WTC11 (cell line): Measurements from ENCODE around the gene PHLDA2. TPM values are rescaled to one million over a fixed set of nuclear protein-coding genes. Genes with fewer than 3 reads are reported as not detected.
A peak's percentile ranks its signal among the peaks of the same experiment; 100 is the strongest.

Experiments
- ATAC-seq: fragments of 200-7000 bp; cut with Tn5 transposase; 2 replicates; pipeline ENCODE4 v1.10.0; 2021; ENCODE audit warnings: mild to moderate bottlenecking, moderate library complexity
- CTCF ChIA-PET: fragments of 300-600 bp; sonication (Branson Sonifier 250); formaldehyde crosslinking; loops from one replicate; lab custom pipeline; 2021; ENCODE audit warnings: antibody characterized with exemption; lab: Charles Lee
- POLR2A ChIA-PET: fragments of 350-600 bp; sonication (Branson Sonifier 250); formaldehyde crosslinking; loops from one replicate; lab custom pipeline; 2021; ENCODE audit warnings: antibody characterized with exemption; lab: Charles Lee
- DNase-seq: peaks from one replicate; pipeline ENCODE4 v3.0.0; 2021; ENCODE audit warnings: low spot score
- H3K27ac Mint-ChIP-seq: 2 replicates; pipeline ENCODE4 v1.8.0; 2021; ENCODE audit warnings: mixed read lengths
- H3K27me3 Mint-ChIP-seq: 2 replicates; pipeline ENCODE4 v1.8.0; 2021; ENCODE audit warnings: low read depth, mild to moderate bottlenecking, moderate library complexity, mixed read lengths
- H3K36me3 Mint-ChIP-seq: 2 replicates; pipeline ENCODE4 v1.8.0; 2021; ENCODE audit warnings: mixed read lengths
- H3K4me1 Mint-ChIP-seq: 2 replicates; pipeline ENCODE4 v1.8.0; 2022; ENCODE audit warnings: mixed read lengths
- H3K4me3 Mint-ChIP-seq: 2 replicates; pipeline ENCODE4 v1.8.0; 2021; ENCODE audit warnings: mild to moderate bottlenecking, moderate library complexity, mixed read lengths
- H3K9me3 Mint-ChIP-seq: 2 replicates; pipeline ENCODE4 v1.8.0; 2021; ENCODE audit warnings: mixed read lengths
- CREB1 ChIP-seq: sonication (generic); formaldehyde crosslinking; IDR thresholded peaks from 2 replicates; pipeline ENCODE4 v1.8.0; 2023; ENCODE audit warnings: mild to moderate bottlenecking, missing genetic modification reagents
- EMX1 ChIP-seq: fragments of 250-450 bp; sonication (Bioruptor Pico); IDR thresholded peaks from 2 replicates; pipeline ENCODE4 v1.8.0; 2021; ENCODE audit warnings: mild to moderate bottlenecking
- FOXP1 ChIP-seq: sonication (generic); formaldehyde crosslinking; IDR thresholded peaks from 2 replicates; pipeline ENCODE4 v1.8.0; 2022; ENCODE audit warnings: missing genetic modification reagents, mild to moderate bottlenecking, moderate library complexity, borderline replicate concordance
- JUN ChIP-seq: sonication (generic); formaldehyde crosslinking; IDR thresholded peaks from 2 replicates; pipeline ENCODE4 v1.8.0; 2023; ENCODE audit warnings: mild to moderate bottlenecking, missing genetic modification reagents
- MYBL2 ChIP-seq: sonication (generic); formaldehyde crosslinking; IDR thresholded peaks from 2 replicates; pipeline ENCODE4 v1.8.1; 2023; ENCODE audit warnings: mild to moderate bottlenecking, moderate library complexity, missing genetic modification reagents
- RORB ChIP-seq: fragments of 250-450 bp; sonication (Bioruptor Pico); IDR thresholded peaks from 2 replicates; pipeline ENCODE4 v1.9.0; 2021; ENCODE audit warnings: mild to moderate bottlenecking
- SMAD4 ChIP-seq: sonication (generic); formaldehyde crosslinking; IDR thresholded peaks from 2 replicates; pipeline ENCODE4 v1.8.0; 2022; ENCODE audit warnings: mild to moderate bottlenecking, missing genetic modification reagents
- SOX15 ChIP-seq: fragments of 250-450 bp; sonication (Bioruptor Pico); IDR thresholded peaks from 2 replicates; pipeline ENCODE4 v1.9.0; 2021; ENCODE audit warnings: mild to moderate bottlenecking
- ZNF219 ChIP-seq: sonication (generic); formaldehyde crosslinking; IDR thresholded peaks from 2 replicates; pipeline ENCODE4 v1.8.0; 2023; ENCODE audit warnings: missing genetic modification reagents, mild to moderate bottlenecking, borderline replicate concordance
- ZNF423 ChIP-seq: fragments of 250-450 bp; sonication (Bioruptor Pico); IDR thresholded peaks from 2 replicates; pipeline ENCODE4 v2.1.2; 2022; ENCODE audit warnings: mild to moderate bottlenecking, moderate library complexity
- total RNA-seq: library from RNA; stranded (reverse); gene quantifications from 3 replicates; pipeline ENCODE4 v1.2.3, GENCODE V29; 2021
- TF ChIP-seq, protein P1 (sequence below): sonication (generic); formaldehyde crosslinking; IDR thresholded peaks from 2 replicates; pipeline ENCODE4 v1.8.1; 2023; ENCODE audit warnings: mild to moderate bottlenecking, missing genetic modification reagents
- TF ChIP-seq, protein P2 (sequence below): sonication (generic); formaldehyde crosslinking; IDR thresholded peaks from 2 replicates; pipeline ENCODE4 v1.8.1; 2022; ENCODE audit warnings: low read depth, missing genetic modification reagents, borderline replicate concordance
- TF ChIP-seq, protein P3 (sequence below): sonication (generic); formaldehyde crosslinking; IDR thresholded peaks from 2 replicates; pipeline ENCODE4 v1.8.0; 2023; ENCODE audit warnings: missing genetic modification reagents, mild to moderate bottlenecking, borderline replicate concordance
- TF ChIP-seq, protein P4 (sequence below): sonication (generic); formaldehyde crosslinking; conservative IDR thresholded peaks from 2 replicates; pipeline ENCODE4 v1.8.1; 2023; ENCODE audit warnings: mild to moderate bottlenecking, low read depth, missing genetic modification reagents, moderate library complexity
- TF ChIP-seq, protein P5 (sequence below): sonication (generic); formaldehyde crosslinking; conservative IDR thresholded peaks from 2 replicates; pipeline ENCODE4 v1.8.1; 2022; ENCODE audit warnings: mild to moderate bottlenecking, missing genetic modification reagents

Gene PHLDA2
- total RNA-seq, 1 experiment from 2014 or later: 9.6 TPM

DNA sequence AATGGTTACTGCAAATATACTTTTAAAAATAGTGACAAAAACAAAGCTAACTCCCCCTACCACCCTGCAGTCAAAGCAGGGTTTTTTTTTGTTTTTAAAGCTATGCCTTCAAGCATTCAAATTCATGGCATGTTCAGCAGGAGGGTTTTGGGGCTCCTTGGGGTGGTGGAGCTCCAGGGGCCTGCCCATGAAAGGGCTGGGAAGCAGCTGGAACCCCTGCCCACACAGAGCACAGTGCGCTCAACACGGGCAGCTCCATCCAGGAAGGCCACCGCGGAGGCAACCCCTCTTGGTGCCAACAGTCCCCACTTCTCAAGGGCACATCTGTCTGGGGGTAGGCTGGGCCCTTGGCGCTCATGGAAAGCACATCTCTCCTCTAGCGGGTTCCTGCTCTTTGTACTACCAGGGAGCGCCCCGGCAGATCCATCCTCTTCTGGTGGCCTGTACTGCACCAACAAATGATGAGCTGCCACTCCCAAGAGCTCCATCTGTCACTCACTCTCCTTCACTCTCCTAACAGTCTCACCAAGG, 16.6 kb upstream of the PHLDA2 start:
- H3K4me1 Mint-ChIP-seq: peaks cover 37% of the 10 kb centered on the region
- peaks cover 48% of the 10 kb centered on the region for H3K36me3 Mint-ChIP-seq
- H3K27me3 Mint-ChIP-seq: no peaks in the 10 kb centered on the region
- ChIA-PET CTCF (interaction anchor here (0.5 to 2.2 kb wide), 15 partner anchors 10 to 414 kb away, joined by 3 to 23 read pairs (median 4); partner anchors contain the start of genes NAP1L4 and PHLDA2), POLR2A (interaction anchor here (1.1 kb wide), 1 partner anchor 46 kb away, joined by 3 read pairs; the partner anchor contains the start of gene NAP1L4)
- no peaks in the 10 kb centered on the region for H3K9me3 Mint-ChIP-seq
- peak; percentile 32 for ATAC-seq
- H3K4me3 Mint-ChIP-seq: no peak overlapping the region
- TF ChIP-seq ZNF423 (CRISPR knock-in tag) (peak; percentile 90), RORB (CRISPR knock-in tag) (no peak), SMAD4 (no peak), ZNF219 (CRISPR knock-in tag) (no peak), JUN (CRISPR knock-in tag) (no peak)
- TF ChIP-seq, protein P1, sequence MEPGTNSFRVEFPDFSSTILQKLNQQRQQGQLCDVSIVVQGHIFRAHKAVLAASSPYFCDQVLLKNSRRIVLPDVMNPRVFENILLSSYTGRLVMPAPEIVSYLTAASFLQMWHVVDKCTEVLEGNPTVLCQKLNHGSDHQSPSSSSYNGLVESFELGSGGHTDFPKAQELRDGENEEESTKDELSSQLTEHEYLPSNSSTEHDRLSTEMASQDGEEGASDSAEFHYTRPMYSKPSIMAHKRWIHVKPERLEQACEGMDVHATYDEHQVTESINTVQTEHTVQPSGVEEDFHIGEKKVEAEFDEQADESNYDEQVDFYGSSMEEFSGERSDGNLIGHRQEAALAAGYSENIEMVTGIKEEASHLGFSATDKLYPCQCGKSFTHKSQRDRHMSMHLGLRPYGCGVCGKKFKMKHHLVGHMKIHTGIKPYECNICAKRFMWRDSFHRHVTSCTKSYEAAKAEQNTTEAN (CRISPR knock-in tag): no peak
- TF ChIP-seq, protein P2, sequence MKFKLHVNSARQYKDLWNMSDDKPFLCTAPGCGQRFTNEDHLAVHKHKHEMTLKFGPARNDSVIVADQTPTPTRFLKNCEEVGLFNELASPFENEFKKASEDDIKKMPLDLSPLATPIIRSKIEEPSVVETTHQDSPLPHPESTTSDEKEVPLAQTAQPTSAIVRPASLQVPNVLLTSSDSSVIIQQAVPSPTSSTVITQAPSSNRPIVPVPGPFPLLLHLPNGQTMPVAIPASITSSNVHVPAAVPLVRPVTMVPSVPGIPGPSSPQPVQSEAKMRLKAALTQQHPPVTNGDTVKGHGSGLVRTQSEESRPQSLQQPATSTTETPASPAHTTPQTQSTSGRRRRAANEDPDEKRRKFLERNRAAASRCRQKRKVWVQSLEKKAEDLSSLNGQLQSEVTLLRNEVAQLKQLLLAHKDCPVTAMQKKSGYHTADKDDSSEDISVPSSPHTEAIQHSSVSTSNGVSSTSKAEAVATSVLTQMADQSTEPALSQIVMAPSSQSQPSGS (CRISPR knock-in tag): no peak
- H3K27ac Mint-ChIP-seq: peak overlapping the region; percentile 71; the same call in 1 of the 2 replicates
- DNase-seq: no peak

DNA sequence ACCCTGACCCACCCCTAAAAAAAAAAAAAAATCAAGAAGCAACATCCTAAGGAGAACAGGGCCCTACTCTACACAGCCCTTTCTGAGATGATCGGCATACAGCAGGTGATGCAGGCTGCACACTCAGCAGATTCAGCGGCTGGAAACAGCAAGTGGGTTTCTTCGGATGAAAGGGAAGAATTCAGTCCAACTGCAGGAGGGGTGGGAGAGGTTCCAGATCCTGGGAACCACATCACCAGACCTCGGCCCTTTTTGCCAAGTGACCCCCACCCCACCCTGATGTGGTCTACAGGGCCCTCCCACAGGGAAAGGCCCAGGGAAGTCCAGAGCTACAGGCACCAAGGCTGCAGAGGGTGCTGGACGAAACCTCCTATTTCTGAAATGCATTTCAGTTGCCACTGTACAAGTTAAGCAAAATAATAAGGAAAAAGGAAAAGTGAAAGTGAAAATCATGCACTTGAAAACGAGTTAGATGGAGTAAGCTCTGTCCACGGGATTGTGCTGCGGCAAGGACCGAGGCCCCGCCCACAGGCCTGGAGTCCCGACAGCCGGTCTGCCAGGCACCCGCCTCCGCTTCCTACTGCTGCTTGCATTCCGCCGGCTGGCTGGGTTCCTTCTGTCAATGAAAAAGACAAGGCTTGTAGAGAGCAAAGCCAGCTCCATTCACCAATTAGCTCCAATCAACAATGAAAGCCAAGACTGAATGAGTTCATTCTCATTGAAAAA, 16.0 kb upstream of the PHLDA2 start:
- Mint-ChIP-seq H3K27me3 (no peaks in the 10 kb centered on the region), H3K27ac (peak overlapping the region; percentile 55; the same call in 1 of the 2 replicates), H3K9me3 (no peaks in the 10 kb centered on the region), H3K4me1 (peaks cover 37% of the 10 kb centered on the region), H3K36me3 (peaks cover 44% of the 10 kb centered on the region), H3K4me3 (peak overlapping the region; percentile 10; the same call in 1 of the 2 replicates)
- ChIA-PET POLR2A (interaction anchor here (1.1 kb wide), 1 partner anchor 47 kb away, joined by 3 read pairs; the partner anchor contains the start of gene NAP1L4), CTCF (interaction anchor here (0.6 to 2.2 kb wide), 15 partner anchors 10 to 414 kb away, joined by 3 to 23 read pairs (median 4); partner anchors contain the start of genes NAP1L4 and PHLDA2)
- ATAC-seq (peak; percentile 78), DNase-seq (peak; percentile 76)
- TF ChIP-seq EMX1 (no peak), CREB1 (CRISPR knock-in tag) (0 out of 2 replicates have a peak, but pooled peaks have one; percentile 32)

DNA sequence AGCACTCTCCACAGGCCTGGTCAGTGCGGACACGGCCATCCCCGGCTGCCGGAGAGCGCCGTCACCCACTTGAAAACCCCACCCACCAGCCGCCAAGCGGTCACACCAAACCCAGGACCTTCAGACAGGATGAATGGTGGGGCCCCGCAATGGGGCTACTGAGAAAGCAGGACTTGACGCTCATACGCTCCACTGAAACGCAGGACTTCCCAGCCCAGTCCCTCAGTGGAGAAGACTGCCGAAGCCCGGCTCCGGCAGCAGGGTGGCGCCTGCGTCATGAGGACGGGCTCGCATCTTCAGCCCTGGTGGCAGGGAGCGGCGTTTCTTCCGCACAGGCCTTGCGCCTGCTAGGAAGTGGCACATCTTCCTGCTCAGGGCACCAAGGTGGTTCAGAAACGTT, 15.3 kb upstream of the PHLDA2 start:
- no peak overlapping the region for H3K4me3 Mint-ChIP-seq
- ChIA-PET CTCF (interaction anchor here (0.6 to 1.9 kb wide), 3 partner anchors 11 to 147 kb away, joined by 3 to 8 read pairs (median 6); partner anchors contain the start of gene NAP1L4), POLR2A (no interaction called here)
- peak; percentile 5; the same call in 1 of the 2 replicates for ATAC-seq
- H3K27ac Mint-ChIP-seq: no peak overlapping the region
- H3K9me3 Mint-ChIP-seq: peaks cover 4% of the 10 kb centered on the region
- peaks cover 43% of the 10 kb centered on the region for H3K36me3 Mint-ChIP-seq
- peaks cover 3% of the 10 kb centered on the region; the same call in 1 of the 2 replicates for H3K27me3 Mint-ChIP-seq
- no peak for DNase-seq
- peaks cover 37% of the 10 kb centered on the region for H3K4me1 Mint-ChIP-seq
- TF ChIP-seq, protein P3, sequence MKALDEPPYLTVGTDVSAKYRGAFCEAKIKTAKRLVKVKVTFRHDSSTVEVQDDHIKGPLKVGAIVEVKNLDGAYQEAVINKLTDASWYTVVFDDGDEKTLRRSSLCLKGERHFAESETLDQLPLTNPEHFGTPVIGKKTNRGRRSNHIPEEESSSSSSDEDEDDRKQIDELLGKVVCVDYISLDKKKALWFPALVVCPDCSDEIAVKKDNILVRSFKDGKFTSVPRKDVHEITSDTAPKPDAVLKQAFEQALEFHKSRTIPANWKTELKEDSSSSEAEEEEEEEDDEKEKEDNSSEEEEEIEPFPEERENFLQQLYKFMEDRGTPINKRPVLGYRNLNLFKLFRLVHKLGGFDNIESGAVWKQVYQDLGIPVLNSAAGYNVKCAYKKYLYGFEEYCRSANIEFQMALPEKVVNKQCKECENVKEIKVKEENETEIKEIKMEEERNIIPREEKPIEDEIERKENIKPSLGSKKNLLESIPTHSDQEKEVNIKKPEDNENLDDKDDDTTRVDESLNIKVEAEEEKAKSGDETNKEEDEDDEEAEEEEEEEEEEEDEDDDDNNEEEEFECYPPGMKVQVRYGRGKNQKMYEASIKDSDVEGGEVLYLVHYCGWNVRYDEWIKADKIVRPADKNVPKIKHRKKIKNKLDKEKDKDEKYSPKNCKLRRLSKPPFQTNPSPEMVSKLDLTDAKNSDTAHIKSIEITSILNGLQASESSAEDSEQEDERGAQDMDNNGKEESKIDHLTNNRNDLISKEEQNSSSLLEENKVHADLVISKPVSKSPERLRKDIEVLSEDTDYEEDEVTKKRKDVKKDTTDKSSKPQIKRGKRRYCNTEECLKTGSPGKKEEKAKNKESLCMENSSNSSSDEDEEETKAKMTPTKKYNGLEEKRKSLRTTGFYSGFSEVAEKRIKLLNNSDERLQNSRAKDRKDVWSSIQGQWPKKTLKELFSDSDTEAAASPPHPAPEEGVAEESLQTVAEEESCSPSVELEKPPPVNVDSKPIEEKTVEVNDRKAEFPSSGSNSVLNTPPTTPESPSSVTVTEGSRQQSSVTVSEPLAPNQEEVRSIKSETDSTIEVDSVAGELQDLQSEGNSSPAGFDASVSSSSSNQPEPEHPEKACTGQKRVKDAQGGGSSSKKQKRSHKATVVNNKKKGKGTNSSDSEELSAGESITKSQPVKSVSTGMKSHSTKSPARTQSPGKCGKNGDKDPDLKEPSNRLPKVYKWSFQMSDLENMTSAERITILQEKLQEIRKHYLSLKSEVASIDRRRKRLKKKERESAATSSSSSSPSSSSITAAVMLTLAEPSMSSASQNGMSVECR (CRISPR knock-in tag): no peak
- no peak for TF ChIP-seq MYBL2
- no peak for TF ChIP-seq ZNF423 (CRISPR knock-in tag)
- TF ChIP-seq SOX15: no peak
- TF ChIP-seq, protein P4, sequence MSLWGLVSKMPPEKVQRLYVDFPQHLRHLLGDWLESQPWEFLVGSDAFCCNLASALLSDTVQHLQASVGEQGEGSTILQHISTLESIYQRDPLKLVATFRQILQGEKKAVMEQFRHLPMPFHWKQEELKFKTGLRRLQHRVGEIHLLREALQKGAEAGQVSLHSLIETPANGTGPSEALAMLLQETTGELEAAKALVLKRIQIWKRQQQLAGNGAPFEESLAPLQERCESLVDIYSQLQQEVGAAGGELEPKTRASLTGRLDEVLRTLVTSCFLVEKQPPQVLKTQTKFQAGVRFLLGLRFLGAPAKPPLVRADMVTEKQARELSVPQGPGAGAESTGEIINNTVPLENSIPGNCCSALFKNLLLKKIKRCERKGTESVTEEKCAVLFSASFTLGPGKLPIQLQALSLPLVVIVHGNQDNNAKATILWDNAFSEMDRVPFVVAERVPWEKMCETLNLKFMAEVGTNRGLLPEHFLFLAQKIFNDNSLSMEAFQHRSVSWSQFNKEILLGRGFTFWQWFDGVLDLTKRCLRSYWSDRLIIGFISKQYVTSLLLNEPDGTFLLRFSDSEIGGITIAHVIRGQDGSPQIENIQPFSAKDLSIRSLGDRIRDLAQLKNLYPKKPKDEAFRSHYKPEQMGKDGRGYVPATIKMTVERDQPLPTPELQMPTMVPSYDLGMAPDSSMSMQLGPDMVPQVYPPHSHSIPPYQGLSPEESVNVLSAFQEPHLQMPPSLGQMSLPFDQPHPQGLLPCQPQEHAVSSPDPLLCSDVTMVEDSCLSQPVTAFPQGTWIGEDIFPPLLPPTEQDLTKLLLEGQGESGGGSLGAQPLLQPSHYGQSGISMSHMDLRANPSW: no peak
- no peak for TF ChIP-seq FOXP1 (CRISPR knock-in tag)
- TF ChIP-seq, protein P5, sequence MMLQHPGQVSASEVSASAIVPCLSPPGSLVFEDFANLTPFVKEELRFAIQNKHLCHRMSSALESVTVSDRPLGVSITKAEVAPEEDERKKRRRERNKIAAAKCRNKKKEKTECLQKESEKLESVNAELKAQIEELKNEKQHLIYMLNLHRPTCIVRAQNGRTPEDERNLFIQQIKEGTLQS: no peak
- TF ChIP-seq, protein P2 (CRISPR knock-in tag): no peak
